Neural cell (in vitro differentiated cells): ENCODE measurements around the gene FOXO4.

Experiments
- CTCF ChIP-seq: fragments of 450-650 bp; IDR thresholded peaks from 2 replicates; pipeline ENCODE4 v1.5.1; 2014; ENCODE audit warnings: antibody characterized with exemption, mild to moderate bottlenecking, moderate library complexity; ENCODE audit not compliant: poor library complexity, severe bottlenecking
- EP300 ChIP-seq: fragments of 450-650 bp; conservative IDR thresholded peaks from 2 replicates; pipeline ENCODE4 v1.6.1; 2014; ENCODE audit warnings: antibody characterized with exemption, mild to moderate bottlenecking, moderate library complexity; ENCODE audit not compliant: poor library complexity, severe bottlenecking
- EZH2 ChIP-seq: fragments of 200-600, 300-800 bp; shearing (Covaris generic), sonication (generic); IDR thresholded peaks from 2 replicates; pipeline ENCODE4 v1.6.1; 2014; ENCODE audit warnings: antibody characterized with exemption, low read length, borderline replicate concordance, mild to moderate bottlenecking; ENCODE audit not compliant: insufficient read depth, poor library complexity, severe bottlenecking
- MXI1 ChIP-seq: fragments of 450-650 bp; conservative IDR thresholded peaks from 2 replicates; pipeline ENCODE4 v1.6.1; 2014; ENCODE audit warnings: antibody characterized with exemption, mild to moderate bottlenecking; ENCODE audit not compliant: poor library complexity, severe bottlenecking
- POLR2AphosphoS5 ChIP-seq: IDR thresholded peaks from 2 replicates; pipeline ENCODE4 v1.6.1; 2012
- RAD21 ChIP-seq: fragments of 450-650 bp; conservative IDR thresholded peaks from 2 replicates; pipeline ENCODE4 v1.6.1; 2014; ENCODE audit warnings: antibody characterized with exemption, mild to moderate bottlenecking, moderate library complexity
- SMC3 ChIP-seq: fragments of 450-650 bp; conservative IDR thresholded peaks from 2 replicates; pipeline ENCODE4 v1.6.1; 2014; ENCODE audit warnings: antibody characterized with exemption, mild to moderate bottlenecking, moderate library complexity; ENCODE audit not compliant: poor library complexity

GRCh38 chrX:71053217-71053621, 42.4 kb upstream of the FOXO4 start:
- TF ChIP-seq POLR2AphosphoS5 (no peak), SMC3 (no peak), CTCF (no peak), MXI1 (no peak), RAD21 (no peak), EP300 (no peak), EZH2 (no peak)
